Measurements from ENCODE around the gene KCNA10. TPM values are rescaled to one million over a fixed set of nuclear protein-coding genes. Genes with fewer than 3 reads are reported as not detected.
"Not testable (repeated sequence)": the region's sequence is repeated elsewhere in the genome, so short reads cannot be mapped to it uniquely, and the experiment has no call there.

KCNA10 gene
- total and polyA plus RNA-seq, 2 experiments from 2014 or later = not detected

GRCh38 chr1:110511436-110511835 lies 7.5 kb downstream of the KCNA10 start:
- no peak for TF ChIP-seq JUNB (IDR thresholded peaks at IDR 0.05; ENCODE audit: unreplicated experiment)
- no peak for TF ChIP-seq NANOG (IDR thresholded peaks at IDR 0.05; ENCODE audit: borderline replicate concordance)
- no peak for TF ChIP-seq ZNF114 (CRISPR knock-in tag; IDR thresholded peaks at IDR 0.05)
- no peak for TF ChIP-seq POLR2AphosphoS5 (IDR thresholded peaks at IDR 0.05; ENCODE audit: low read depth)
- no peak for TF ChIP-seq EZH2phosphoT487 (IDR thresholded peaks at IDR 0.05; ENCODE audit: unreplicated experiment)
- no peak for TF ChIP-seq CTCF (conservative IDR thresholded peaks at IDR 0.05; ENCODE audit: low read depth in 2 of 2)
- TF ChIP-seq REST (IDR thresholded peaks at IDR 0.05; ENCODE audit: unreplicated experiment) = no peak
- Mint-ChIP-seq H3K27ac (no peak overlapping the region), H3K36me3 (ENCODE audit: low read depth) (peaks cover 15% of the 10 kb centered on the region), H3K4me3 (no peak overlapping the region), H3K9me3 (peaks cover 16% of the 10 kb centered on the region), H3K4me1 (peaks cover 30% of the 10 kb centered on the region), H3K27me3 (ENCODE audit: insufficient read depth, low read depth, poor library complexity) (peaks cover 11% of the 10 kb centered on the region)
- ATAC-seq = no peak
- Histone ChIP-seq H3K79me2 (replicated peaks; ENCODE audit: insufficient read depth) (no peaks in the 10 kb centered on the region), H3K4me2 (no peak overlapping the region), H3F3A (replicated peaks; ENCODE audit: low read depth) (no peaks in the 10 kb centered on the region), H3K36me3 (ENCODE audit: insufficient read depth) (no peaks in the 10 kb centered on the region; the same call in 1 of the 2 replicates), H3K9me2 (ENCODE audit: insufficient read depth) (no peaks in the 10 kb centered on the region; the same call in 1 of the 2 replicates), H2AFZ (no peak overlapping the region), H3K27me3 (ENCODE audit: insufficient read depth) (no peaks in the 10 kb centered on the region), H3K4me3 (no peak overlapping the region), H3K27ac (ENCODE audit: low read depth) (no peak overlapping the region), H3K4me1 (ENCODE audit: insufficient read depth) (peaks cover 10% of the 10 kb centered on the region), H4K20me1 (replicated peaks; ENCODE audit: insufficient read depth) (no peaks in the 10 kb centered on the region)
- DNase-seq (ENCODE audit: low spot score) = no peak

- peaks cover 16% of the 10 kb centered on the region for H3K9me3 Mint-ChIP-seq
- H3K36me3 ChIP-seq (ENCODE audit: insufficient read depth); H3K79me2 ChIP-seq (replicated peaks; ENCODE audit: insufficient read depth); H3K9me2 ChIP-seq (ENCODE audit: insufficient read depth); H3K4me3 Mint-ChIP-seq; H3K4me3 ChIP-seq; H2AFZ ChIP-seq; H4K20me1 ChIP-seq (replicated peaks; ENCODE audit: insufficient read depth); ATAC-seq; H3K4me1 ChIP-seq (ENCODE audit: insufficient read depth); H3K27ac ChIP-seq (ENCODE audit: low read depth); H3K27me3 ChIP-seq (ENCODE audit: insufficient read depth); H3K4me2 ChIP-seq; H3F3A ChIP-seq (replicated peaks; ENCODE audit: low read depth); H3K27ac Mint-ChIP-seq; DNase-seq (ENCODE audit: low spot score): not testable (repeated sequence)
- H3K4me1 Mint-ChIP-seq = peaks cover 25% of the 10 kb centered on the region
- peaks cover 15% of the 10 kb centered on the region for H3K36me3 Mint-ChIP-seq (ENCODE audit: low read depth)
- peaks cover 11% of the 10 kb centered on the region for H3K27me3 Mint-ChIP-seq (ENCODE audit: insufficient read depth, low read depth, poor library complexity)
Observed at GRCh38 chr1:110510921-110511320, 8.1 kb downstream of the KCNA10 start.
